Putamen (tissue), 1 donor: ENCODE results near the gene CFAP97D2.
"Not testable (repeated sequence)": the region's sequence is repeated elsewhere in the genome, so short reads cannot be mapped to it uniquely, and the experiment has no call there.

Experiments used
- DNase-seq: peaks from one replicate; pipeline ENCODE4 v3.0.0-alpha.2; 2016; ENCODE audit warnings: low spot score

CFAP97D2 gene

GRCh38 chr13:114236227-114236626 lies 57.2 kb downstream of the CFAP97D2 start:
- DNase-seq = no peak

GRCh38 chr13:114237415-114238112 lies 58.5 kb downstream of the CFAP97D2 start:
- DNase-seq = no peak

GRCh38 chr13:114241918-114242317 lies 62.9 kb downstream of the CFAP97D2 start:
- no peak for DNase-seq

GRCh38 chr13:114243971-114244370 lies 64.9 kb downstream of the CFAP97D2 start:
- no peak for DNase-seq

- no peak for DNase-seq
Observed at GRCh38 chr13:114244637-114245036, 65.6 kb downstream of the CFAP97D2 start.

- DNase-seq = no peak
Observed at GRCh38 chr13:114248011-114248410, 69.0 kb downstream of the CFAP97D2 start.

GRCh38 chr13:114249077-114249476 lies 70.0 kb downstream of the CFAP97D2 start:
- DNase-seq = no peak

- not testable (repeated sequence) for DNase-seq
Observed at GRCh38 chr13:114251639-114252440, 72.8 kb downstream of the CFAP97D2 start.

GRCh38 chr13:114256547-114256946 lies 77.5 kb downstream of the CFAP97D2 start:
- DNase-seq = no peak

GRCh38 chr13:114257014-114257413 lies 78.0 kb downstream of the CFAP97D2 start:
- DNase-seq = no peak

GRCh38 chr13:114258589-114258988 lies 79.5 kb downstream of the CFAP97D2 start:
- DNase-seq = no peak

- DNase-seq = no peak
Observed at GRCh38 chr13:114259374-114259773, 80.3 kb downstream of the CFAP97D2 start.

- DNase-seq = no peak
Observed at GRCh38 chr13:114259974-114260373, 80.9 kb downstream of the CFAP97D2 start.

- no peak for DNase-seq
Observed at GRCh38 chr13:114260814-114261213, 81.8 kb downstream of the CFAP97D2 start.

- DNase-seq = no peak
Observed at GRCh38 chr13:114261328-114261965, 82.4 kb downstream of the CFAP97D2 start.

- DNase-seq = no peak
Observed at GRCh38 chr13:114263578-114263977, 84.5 kb downstream of the CFAP97D2 start.

GRCh38 chr13:114264313-114264712 lies 85.3 kb downstream of the CFAP97D2 start:
- DNase-seq = not testable (repeated sequence)

GRCh38 chr13:114264886-114265611 lies 86.0 kb downstream of the CFAP97D2 start:
- peak; percentile 36 for DNase-seq

- DNase-seq = no peak
Observed at GRCh38 chr13:114266241-114266640, 87.2 kb downstream of the CFAP97D2 start.

- DNase-seq = no peak
Observed at GRCh38 chr13:114268344-114269280, 89.6 kb downstream of the CFAP97D2 start.

- DNase-seq = no peak
Observed at GRCh38 chr13:114269281-114269770, 90.3 kb downstream of the CFAP97D2 start.
